Keratinocyte (primary cell): ENCODE data around the gene CTTNBP2. TPM values are rescaled to one million over a fixed set of nuclear protein-coding genes. Genes with fewer than 3 reads are reported as not detected.

Experiments
- DNase-seq: peaks from one replicate; pipeline ENCODE4 v3.0.0-alpha.2; 2011; ENCODE audit warnings: low read depth, missing footprints, low spot score
- FAIRE-seq: peaks from 2 replicates; lab custom pipeline; 2011; peaks lifted over from hg19 to GRCh38; lab: Jason Lieb, UNC
- H2AFZ ChIP-seq: 2 replicates; pipeline ENCODE4 v1.6.0; 2012; ENCODE audit warnings: low read length, control low read depth, inconsistent platforms; ENCODE audit not compliant: control insufficient read depth
- H3K27ac ChIP-seq: 2 replicates; pipeline ENCODE4 v1.5.1; 2011; ENCODE audit warnings: low read length; ENCODE audit not compliant: control insufficient read depth, insufficient read depth
- H3K27me3 ChIP-seq: 3 replicates; pipeline ENCODE4 v1.6.0; 2011; ENCODE audit warnings: low read length; ENCODE audit not compliant: control insufficient read depth, insufficient read depth; ENCODE audit errors: extremely low read depth
- H3K36me3 ChIP-seq, 2 experiments: 2 replicates in 1 of 2; 3 replicates in 1 of 2; pipeline ENCODE4 v1.5.1; 2011; ENCODE audit warnings: low read length in 2 of 2, mild to moderate bottlenecking in 1 of 2; ENCODE audit not compliant: control insufficient read depth in 2 of 2, insufficient read depth in 2 of 2; ENCODE audit errors: extremely low read depth in 1 of 2
- H3K4me1 ChIP-seq: 3 replicates; pipeline ENCODE4 v1.5.1; 2011; ENCODE audit warnings: low read length; ENCODE audit not compliant: control insufficient read depth, insufficient read depth; ENCODE audit errors: extremely low read depth
- H3K4me2 ChIP-seq: 3 replicates; pipeline ENCODE4 v1.6.0; 2011; ENCODE audit warnings: low read depth, low read length; ENCODE audit not compliant: control insufficient read depth, insufficient read depth; ENCODE audit errors: extremely low read depth
- H3K4me3 ChIP-seq, 3 experiments: fragments of 200-600 bp in 1 of 3; sonication (generic) in 1 of 3; 2 replicates in 2 of 3; 3 replicates in 1 of 3; pipeline ENCODE4 v1.5.1; 2011 to 2016; ENCODE audit warnings: low read length in 3 of 3, mild to moderate bottlenecking in 3 of 3, control low read depth in 2 of 3, inconsistent platforms in 1 of 3, low read depth in 1 of 3, mixed read lengths in 1 of 3, mixed run types in 1 of 3, moderate library complexity in 1 of 3; ENCODE audit not compliant: control insufficient read depth in 2 of 3, insufficient read depth in 2 of 3; ENCODE audit errors: extremely low read depth in 1 of 3
- H3K79me2 ChIP-seq: 2 replicates; pipeline ENCODE4 v1.6.0; 2012; ENCODE audit warnings: low read length; ENCODE audit not compliant: control insufficient read depth, insufficient read depth
- H3K9ac ChIP-seq: 3 replicates; pipeline ENCODE4 v1.6.0; 2011; ENCODE audit warnings: low read length; ENCODE audit not compliant: control insufficient read depth, insufficient read depth; ENCODE audit errors: extremely low read depth
- H3K9me1 ChIP-seq: 3 replicates; pipeline ENCODE4 v1.6.0; 2011; ENCODE audit warnings: low read length; ENCODE audit not compliant: control insufficient read depth, insufficient read depth; ENCODE audit errors: extremely low read depth
- H3K9me3 ChIP-seq: 2 replicates; pipeline ENCODE4 v1.5.1; 2012; ENCODE audit warnings: low read depth, low read length; ENCODE audit not compliant: control insufficient read depth
- H4K20me1 ChIP-seq: 3 replicates; pipeline ENCODE4 v1.6.0; 2011; ENCODE audit warnings: low read length; ENCODE audit not compliant: control insufficient read depth, insufficient read depth; ENCODE audit errors: extremely low read depth
- EZH2 ChIP-seq: IDR thresholded peaks from one replicate; pipeline ENCODE4 v1.6.1; 2012; ENCODE audit warnings: inconsistent platforms, mild to moderate bottlenecking, low read length, moderate library complexity
- dilution Hi-C: fragments of 300-500 bp; cut with MboI; formaldehyde crosslinking; loops from one replicate; pipeline ENCODE4 v1.7.0; 2020; ENCODE audit warnings: low sequenced_read_pairs; ENCODE audit not compliant: extremely low pct_ligation_motif_present
- polyA plus RNA-seq, 5 experiments: library from polyadenylated mRNA; depleted of rRNA in 3 of 5; stranded (reverse) in 3 of 5; stranded (forward) in 1 of 5; unstranded in 1 of 5; fragments of >200 nt; gene quantifications; 1 replicate in 1 of 5; 2 replicates in 3 of 5; 3 replicates in 1 of 5; pipeline versions ENCODE4 v1.2.1 to v1.2.3, GENCODE V29; 2011 to 2012; ENCODE audit warnings: missing spikeins in 2 of 5, low read depth in 1 of 5, low replicate concordance in 1 of 5
- TF ChIP-seq, protein P1 (sequence below), 3 experiments: IDR thresholded peaks in 1 of 3; conservative IDR thresholded peaks in 1 of 3; optimal IDR thresholded peaks in 1 of 3; 2 replicates in 2 of 3; 3 replicates in 1 of 3; pipeline versions ENCODE3 to v1.5.1; 2011; ENCODE audit warnings: low read length in 3 of 3, mild to moderate bottlenecking in 3 of 3, moderate library complexity in 2 of 3, control low read depth in 1 of 3, inconsistent platforms in 1 of 3; ENCODE audit not compliant: insufficient read depth in 2 of 3; ENCODE audit errors: extremely low read depth in 1 of 3

Gene CTTNBP2
- polyA plus RNA-seq, 1 donor (not counting 4 experiments of a cell fraction or from before 2014, with no cell fraction given) = 0.55 TPM

DNA sequence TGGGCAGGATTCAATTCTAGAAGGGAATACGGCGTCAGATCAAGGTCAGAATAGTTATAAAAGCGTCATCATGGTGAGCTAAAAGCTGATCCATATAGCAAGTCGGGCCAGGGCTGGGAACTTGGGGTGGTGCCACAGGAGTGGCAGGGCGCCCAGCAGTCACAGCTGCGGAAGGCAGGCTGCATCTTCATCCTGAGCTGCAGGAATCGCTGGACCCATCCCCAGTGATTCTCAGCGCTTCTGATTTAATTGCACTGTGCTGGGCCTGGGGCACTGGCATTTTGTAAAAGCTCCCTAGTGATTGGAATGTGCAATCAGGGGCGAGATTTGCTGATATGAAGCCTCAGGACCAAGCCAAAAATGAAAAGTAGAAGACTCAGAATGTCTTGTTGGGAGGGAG lies 135.3 kb downstream of the CTTNBP2 start:
- no peak for FAIRE-seq
- H3K4me2 ChIP-seq = no peak overlapping the region
- dilution Hi-C loops = no loop called here
- no peaks in the 10 kb centered on the region for H3K9me3 ChIP-seq
- no peaks in the 10 kb centered on the region for H3K27me3 ChIP-seq
- no peaks in the 10 kb centered on the region for H3K36me3 ChIP-seq
- no peaks in the 10 kb centered on the region for H3K4me1 ChIP-seq
- TF ChIP-seq EZH2 = no peak
- TF ChIP-seq, protein P1, sequence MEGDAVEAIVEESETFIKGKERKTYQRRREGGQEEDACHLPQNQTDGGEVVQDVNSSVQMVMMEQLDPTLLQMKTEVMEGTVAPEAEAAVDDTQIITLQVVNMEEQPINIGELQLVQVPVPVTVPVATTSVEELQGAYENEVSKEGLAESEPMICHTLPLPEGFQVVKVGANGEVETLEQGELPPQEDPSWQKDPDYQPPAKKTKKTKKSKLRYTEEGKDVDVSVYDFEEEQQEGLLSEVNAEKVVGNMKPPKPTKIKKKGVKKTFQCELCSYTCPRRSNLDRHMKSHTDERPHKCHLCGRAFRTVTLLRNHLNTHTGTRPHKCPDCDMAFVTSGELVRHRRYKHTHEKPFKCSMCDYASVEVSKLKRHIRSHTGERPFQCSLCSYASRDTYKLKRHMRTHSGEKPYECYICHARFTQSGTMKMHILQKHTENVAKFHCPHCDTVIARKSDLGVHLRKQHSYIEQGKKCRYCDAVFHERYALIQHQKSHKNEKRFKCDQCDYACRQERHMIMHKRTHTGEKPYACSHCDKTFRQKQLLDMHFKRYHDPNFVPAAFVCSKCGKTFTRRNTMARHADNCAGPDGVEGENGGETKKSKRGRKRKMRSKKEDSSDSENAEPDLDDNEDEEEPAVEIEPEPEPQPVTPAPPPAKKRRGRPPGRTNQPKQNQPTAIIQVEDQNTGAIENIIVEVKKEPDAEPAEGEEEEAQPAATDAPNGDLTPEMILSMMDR (optimal IDR thresholded peaks at IDR 0.05 in 1 of 3, IDR thresholded peaks at IDR 0.05 in 1 of 3, conservative IDR thresholded peaks at IDR 0.05 in 1 of 3; ENCODE audit: extremely low read depth in 1 of 3, insufficient read depth in 2 of 3, low read length in 3 of 3) = no peak
- no peaks in the 10 kb centered on the region for H3K79me2 ChIP-seq
- no peak overlapping the region for H3K4me3 ChIP-seq
- no peaks in the 10 kb centered on the region for H3K9me1 ChIP-seq
- H3K9ac ChIP-seq = no peak overlapping the region
- no peaks in the 10 kb centered on the region for H4K20me1 ChIP-seq
- no peak overlapping the region for H2AFZ ChIP-seq
- no peak for DNase-seq
- no peak overlapping the region for H3K27ac ChIP-seq

DNA sequence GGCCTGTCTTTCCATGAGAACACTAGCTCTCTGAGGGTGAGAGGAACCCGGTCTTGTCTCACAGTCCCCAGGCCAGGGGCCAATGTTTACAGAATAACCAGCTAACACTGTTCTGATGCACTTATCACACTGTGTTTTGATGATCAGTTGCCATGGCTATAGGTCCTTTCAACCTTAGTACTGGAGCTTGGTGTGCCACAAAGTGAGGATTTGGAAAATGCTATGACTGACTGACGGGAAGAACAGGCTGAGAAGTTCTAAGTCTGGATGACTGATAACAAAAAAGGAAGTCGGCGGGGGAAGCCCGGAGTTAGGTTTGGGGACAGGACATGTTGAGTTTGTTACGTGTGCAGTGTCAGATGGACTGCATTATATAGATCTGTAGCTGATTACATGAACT lies 141.8 kb downstream of the CTTNBP2 start:
- no peak overlapping the region for H3K27ac ChIP-seq
- H3K9me3 ChIP-seq = no peaks in the 10 kb centered on the region
- H3K4me3 ChIP-seq = no peak overlapping the region
- H3K27me3 ChIP-seq = no peaks in the 10 kb centered on the region
- dilution Hi-C loops = no loop called here
- TF ChIP-seq EZH2 = no peak
- TF ChIP-seq, protein P1 (optimal IDR thresholded peaks at IDR 0.05 in 1 of 3, IDR thresholded peaks at IDR 0.05 in 1 of 3, conservative IDR thresholded peaks at IDR 0.05 in 1 of 3; ENCODE audit: extremely low read depth in 1 of 3, insufficient read depth in 2 of 3, low read length in 3 of 3) = no peak
- H3K36me3 ChIP-seq = no peaks in the 10 kb centered on the region
- no peak overlapping the region for H3K4me2 ChIP-seq
- H4K20me1 ChIP-seq = no peaks in the 10 kb centered on the region
- DNase-seq (no peak), FAIRE-seq (no peak)
- H3K79me2 ChIP-seq = no peaks in the 10 kb centered on the region
- H3K9me1 ChIP-seq = no peaks in the 10 kb centered on the region
- H3K9ac ChIP-seq = no peak overlapping the region
- H2AFZ ChIP-seq = no peak overlapping the region
- no peaks in the 10 kb centered on the region for H3K4me1 ChIP-seq
